GM21786 (cell line): Measurements from ENCODE around the gene GRIA3.

ENCODE experiments used
- ATAC-seq: cut with Tn5 transposase; IDR thresholded peaks from one replicate; pipeline ENCODE4 v1.9.1; 2021; ENCODE audit not compliant: unreplicated experiment

Gene GRIA3

GRCh38 chrX:123190096-123190495 is 6.0 kb downstream of the GRIA3 start:
- ATAC-seq: no peak

DNA sequence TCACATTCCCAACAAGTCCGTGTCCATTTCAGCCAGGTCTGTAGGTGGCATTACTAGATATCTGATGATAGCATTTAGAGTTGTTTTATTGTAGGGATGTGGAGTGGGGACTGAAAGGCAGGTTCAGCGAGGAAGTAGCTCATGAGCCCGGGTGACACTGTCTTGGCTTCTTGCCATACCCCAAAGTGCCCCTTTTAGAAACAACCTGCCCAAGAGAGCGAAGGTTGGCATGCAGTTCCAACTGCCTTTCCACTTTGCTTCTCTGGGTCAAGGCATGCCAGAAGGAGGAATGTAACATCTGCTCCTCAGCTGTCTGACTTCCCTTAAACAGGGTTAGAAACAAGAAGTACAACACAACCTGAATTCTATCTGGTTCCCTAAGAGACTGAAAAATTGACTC is 9.0 kb downstream of the GRIA3 start:
- ATAC-seq: no peak

DNA sequence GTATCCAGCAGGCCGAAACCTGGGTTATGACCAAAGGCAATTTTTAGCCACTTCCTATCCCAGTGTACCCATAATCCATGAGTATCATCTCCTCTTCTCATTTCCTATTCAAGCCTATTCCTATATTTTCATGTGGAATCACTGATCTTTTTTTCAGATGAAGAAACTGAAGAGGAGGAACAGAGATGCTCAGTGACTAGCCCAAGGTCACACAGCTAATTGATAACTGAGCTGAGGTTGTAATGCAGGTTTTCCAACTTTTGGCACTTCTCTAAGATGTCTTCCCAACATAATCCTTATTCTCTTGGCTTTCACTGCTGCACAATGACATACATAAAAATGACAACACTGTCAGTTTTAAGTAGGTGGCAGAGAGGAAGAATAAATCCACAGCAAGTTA is 15.3 kb downstream of the GRIA3 start:
- no peak for ATAC-seq

- ATAC-seq: no peak
Observed at GRCh38 chrX:123201720-123202119, 17.6 kb downstream of the GRIA3 start.

DNA sequence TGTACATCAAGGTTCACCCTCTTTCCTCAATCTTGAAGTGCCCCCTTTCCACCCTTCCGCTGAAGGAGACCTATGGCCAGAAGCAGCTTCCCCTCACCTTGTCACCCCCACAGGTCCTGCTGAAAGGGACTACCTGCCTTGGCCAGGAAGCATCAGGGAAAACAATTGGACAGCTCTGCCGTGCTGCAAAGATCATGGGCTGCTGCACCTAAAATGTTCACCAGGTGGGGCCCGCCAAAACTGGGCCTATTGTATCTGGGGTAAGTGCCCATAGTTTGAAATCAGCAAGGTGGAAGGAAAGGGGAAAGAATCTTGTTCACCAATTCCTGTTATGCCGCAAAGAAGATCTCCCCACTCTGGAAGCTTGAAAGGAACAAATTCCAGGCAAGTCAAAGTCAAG is 18.4 kb downstream of the GRIA3 start:
- ATAC-seq: no peak

- ATAC-seq: no peak
Observed at GRCh38 chrX:123203772-123204171, 19.7 kb downstream of the GRIA3 start.

GRCh38 chrX:123206176-123206575 is 22.1 kb downstream of the GRIA3 start:
- ATAC-seq: no peak

DNA sequence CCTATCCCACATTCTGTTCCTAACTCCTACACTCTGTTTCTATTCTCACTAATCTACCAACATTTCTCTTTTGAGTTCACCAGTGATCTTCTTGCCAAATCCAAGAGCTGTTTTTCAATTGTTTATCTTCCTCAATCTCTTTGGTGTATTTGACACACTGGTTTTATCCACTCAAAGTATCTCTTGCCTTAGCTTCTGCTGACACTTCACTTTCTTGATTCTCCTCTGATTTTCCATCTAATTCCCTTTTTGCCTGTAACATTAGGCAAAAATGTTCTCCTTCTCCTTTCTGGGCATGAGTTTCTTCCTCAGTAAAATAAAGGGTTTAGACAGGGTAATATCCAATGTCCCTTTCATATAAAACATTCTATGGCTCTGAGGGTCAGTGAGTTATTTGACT is 26.2 kb downstream of the GRIA3 start:
- no peak for ATAC-seq

GRCh38 chrX:123215397-123216089 is 31.5 kb downstream of the GRIA3 start:
- ATAC-seq: no peak

- ATAC-seq: no peak
Observed at GRCh38 chrX:123217077-123217476, 33.0 kb downstream of the GRIA3 start.

- no peak for ATAC-seq
Observed at GRCh38 chrX:123217728-123218127, 33.6 kb downstream of the GRIA3 start.

DNA sequence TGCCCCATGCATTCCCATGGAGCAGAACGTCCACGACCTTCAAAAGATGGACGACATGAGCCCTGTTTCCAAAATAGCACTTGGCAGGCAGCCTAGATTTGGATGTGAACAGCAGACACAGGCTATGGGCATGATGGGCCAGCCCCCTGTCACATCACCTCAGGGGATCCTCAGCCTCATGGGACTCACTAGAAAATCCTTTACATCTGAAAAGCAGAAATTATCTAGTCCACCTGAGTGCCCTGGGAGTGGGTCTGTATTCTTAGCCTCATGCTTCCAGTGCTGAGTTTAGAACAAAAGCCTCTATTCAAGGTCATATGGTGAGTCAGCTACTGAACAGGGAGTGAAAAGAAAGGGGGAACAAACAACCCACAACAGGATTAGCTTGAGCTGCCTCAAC is 35.8 kb downstream of the GRIA3 start:
- no peak for ATAC-seq

DNA sequence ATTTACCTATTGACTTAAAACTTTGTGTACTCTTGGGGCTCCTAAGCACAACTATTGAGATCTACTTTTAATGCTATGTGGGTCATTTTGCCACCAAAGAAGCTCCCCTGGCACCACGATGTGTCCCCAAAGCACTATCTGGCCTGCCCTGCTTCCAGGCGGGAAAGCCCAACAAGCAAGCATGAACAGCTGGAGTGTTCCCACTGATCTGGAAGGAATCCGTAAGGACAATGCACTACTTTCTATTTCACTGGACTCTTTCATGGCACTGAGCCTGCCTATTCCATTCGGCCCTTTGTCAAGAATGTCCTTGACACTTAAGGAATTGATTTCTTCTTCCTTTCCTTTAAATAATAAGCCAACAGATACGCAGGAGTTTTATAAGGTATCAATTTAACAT is 38.8 kb downstream of the GRIA3 start:
- ATAC-seq: no peak

- peak; percentile 25 for ATAC-seq
Observed at GRCh38 chrX:123223409-123223808, 39.3 kb downstream of the GRIA3 start.

DNA sequence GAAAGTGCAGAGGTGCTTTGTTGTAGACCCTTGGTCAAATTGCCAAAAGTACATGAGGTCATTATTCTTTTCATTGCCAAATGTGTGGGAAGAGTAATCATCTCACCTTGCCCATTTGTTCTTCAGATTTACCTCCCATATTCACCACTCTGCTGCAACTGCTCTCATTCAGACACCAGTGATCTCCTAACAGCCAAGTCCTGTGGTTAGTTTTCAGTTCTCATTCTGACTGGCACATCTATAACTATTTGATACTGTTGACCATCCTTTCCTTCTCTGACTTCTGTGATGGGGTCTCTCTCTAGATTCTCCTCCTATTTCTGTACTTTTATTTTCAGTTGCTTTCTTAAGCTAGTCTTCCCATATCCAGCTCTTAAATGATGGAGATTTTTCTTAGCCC is 39.8 kb downstream of the GRIA3 start:
- peak; percentile 88 for ATAC-seq

DNA sequence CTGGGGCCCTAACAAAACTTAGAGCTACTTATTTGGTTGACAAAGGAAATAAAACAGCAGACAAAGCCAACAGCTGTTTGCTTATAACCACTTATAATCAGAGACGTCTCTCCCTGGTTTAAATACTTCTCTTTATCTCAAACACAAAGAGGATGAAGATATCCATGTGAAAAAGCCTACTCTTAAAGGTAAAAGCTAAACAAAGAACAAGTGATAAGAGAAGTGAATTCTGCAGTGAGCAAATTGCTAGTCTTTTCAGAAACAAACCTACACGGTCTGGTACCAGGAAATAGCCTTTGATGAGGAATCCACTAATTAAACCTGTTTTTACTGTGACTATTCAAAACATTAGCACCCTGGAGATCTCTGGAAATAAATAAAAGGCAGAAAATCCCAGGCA is 46.7 kb downstream of the GRIA3 start:
- ATAC-seq: no peak

GRCh38 chrX:123236859-123237258 is 52.8 kb downstream of the GRIA3 start:
- no peak for ATAC-seq

DNA sequence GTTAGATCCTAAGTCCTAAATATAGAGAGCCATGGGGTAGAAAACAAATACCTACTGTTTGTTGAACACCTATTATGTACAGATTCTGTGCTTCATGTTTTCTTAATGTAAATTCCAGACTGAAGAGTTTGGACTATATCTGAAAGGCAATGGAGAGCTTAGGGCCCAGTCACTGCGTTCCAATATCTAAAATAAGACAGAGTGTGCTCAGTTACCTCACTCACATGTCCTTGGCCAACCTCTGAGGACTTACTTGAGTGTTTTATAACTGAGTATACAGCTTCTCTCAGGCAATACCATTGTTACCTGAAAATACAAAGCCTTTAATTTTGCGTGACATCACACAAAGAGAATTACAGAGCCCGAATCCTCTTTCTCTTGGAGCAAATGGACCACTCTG is 53.2 kb downstream of the GRIA3 start:
- no peak for ATAC-seq

GRCh38 chrX:123254457-123254856 is 70.4 kb downstream of the GRIA3 start:
- no peak for ATAC-seq

DNA sequence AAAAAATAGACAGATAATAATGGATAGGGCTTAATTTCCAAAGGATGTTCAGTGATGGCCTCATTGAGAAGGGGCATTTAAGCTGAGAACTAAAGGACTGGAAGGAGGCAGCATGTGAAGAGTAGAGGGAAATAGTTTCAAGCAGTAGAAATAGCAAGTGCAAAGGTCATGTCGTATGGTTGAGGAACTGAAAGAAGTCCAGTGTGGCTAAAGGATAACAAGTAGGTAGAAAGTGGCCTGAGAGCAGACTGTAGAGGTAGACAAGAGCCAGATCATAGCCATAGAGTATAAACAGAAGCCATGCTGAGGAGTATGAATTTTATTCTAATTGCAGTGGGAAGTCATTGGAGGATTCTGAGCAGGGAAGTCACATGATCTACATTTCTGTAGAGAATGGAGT is 72.3 kb downstream of the GRIA3 start:
- ATAC-seq: peak; percentile 76

DNA sequence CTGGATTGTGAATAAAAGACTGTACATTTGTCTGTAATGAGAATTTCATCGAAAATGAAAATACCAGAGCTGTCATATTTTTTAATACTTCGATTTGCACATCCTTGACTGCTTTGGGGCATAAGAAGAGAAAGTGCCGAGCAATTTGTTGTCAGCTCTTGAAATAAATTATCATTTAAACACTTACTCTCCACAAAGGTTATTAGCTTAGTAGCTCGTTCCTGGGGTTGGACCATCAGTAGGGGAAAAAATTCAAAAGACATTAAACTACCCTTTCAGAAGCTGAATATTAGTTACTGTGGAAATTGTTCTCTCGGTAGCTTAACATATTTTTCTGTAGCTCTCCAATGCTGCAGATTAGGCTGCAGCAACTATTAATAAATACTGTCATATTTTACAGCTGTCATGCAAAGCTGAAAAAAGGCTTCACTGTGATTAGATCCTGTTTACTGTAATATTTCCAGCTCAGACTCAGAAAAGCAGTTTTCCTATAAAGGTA is 76.9 kb downstream of the GRIA3 start:
- no peak for ATAC-seq

DNA sequence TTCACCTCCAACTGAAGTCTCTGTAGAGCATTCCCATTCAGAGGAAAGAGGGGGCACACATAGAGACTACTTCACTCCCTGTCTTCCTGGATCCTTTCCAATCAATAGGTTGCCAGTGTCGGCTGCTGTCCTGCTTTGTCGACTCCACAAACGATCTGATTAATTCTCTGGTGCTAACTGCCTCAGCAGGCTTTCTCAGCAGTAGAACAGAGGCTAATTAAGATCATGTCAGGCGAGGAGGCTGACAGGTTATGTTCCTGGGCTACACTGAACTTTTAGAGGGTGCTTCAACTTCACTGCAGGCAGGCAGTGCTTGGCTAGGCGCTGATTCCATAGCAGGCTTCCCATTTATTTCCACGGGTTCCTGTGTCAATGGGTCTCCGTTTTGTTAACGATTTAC is 79.2 kb downstream of the GRIA3 start:
- ATAC-seq: no peak

GRCh38 chrX:123263747-123264146 is 79.7 kb downstream of the GRIA3 start:
- no peak for ATAC-seq
